GM18867 (cell line): ENCODE measurements around the gene HNRNPA2B1.
"Not testable (repeated sequence)": the region's sequence is repeated elsewhere in the genome, so short reads cannot be mapped to it uniquely, and the experiment has no call there.

Source experiments
- ATAC-seq: cut with Tn5 transposase; IDR thresholded peaks from one replicate; pipeline ENCODE4 v1.9.1; 2021; ENCODE audit warnings: mild to moderate bottlenecking, moderate library complexity; ENCODE audit not compliant: unreplicated experiment

HNRNPA2B1 gene

GRCh38 chr7:26185844-26186180 is 14.7 kb downstream of the HNRNPA2B1 start:
- no peak for ATAC-seq

GRCh38 chr7:26185131-26185843 is 15.3 kb downstream of the HNRNPA2B1 start:
- ATAC-seq, result peak; percentile 49

GRCh38 chr7:26184281-26185101 is 16.1 kb downstream of the HNRNPA2B1 start:
- not testable (repeated sequence) for ATAC-seq

DNA sequence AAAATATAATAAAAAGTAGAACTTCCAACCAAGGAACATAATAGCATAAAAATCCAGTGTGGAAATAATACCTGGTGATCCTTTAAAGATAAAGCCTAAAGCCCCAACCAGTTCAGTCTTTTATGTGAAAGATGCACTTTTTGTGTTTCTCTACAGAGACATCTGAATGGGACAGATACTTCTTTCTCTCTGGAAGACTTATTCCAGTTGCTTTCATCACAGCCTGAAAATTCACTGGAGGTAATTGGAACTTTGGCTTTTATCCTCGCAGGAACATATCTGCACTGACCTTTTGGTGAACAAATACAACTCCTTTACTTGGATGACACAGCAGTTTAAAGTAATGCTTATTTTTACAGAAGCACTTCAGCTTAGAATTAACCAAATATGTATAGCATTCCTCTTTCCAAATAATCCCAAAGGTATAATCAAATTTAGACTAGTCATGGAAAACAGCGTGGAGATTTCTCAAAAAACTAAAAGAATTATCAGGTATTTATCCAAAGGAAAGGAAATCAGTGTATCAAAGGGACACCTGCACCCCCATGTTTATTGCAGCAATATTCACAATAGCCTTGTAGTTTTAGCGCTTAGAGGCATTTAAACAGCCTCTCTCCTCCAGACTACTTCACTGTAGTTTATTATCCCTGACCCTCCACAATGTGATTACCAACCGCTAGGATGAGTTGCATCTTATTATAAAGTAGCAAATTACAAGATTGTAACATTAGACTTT is 16.8 kb downstream of the HNRNPA2B1 start:
- ATAC-seq, result no peak

DNA sequence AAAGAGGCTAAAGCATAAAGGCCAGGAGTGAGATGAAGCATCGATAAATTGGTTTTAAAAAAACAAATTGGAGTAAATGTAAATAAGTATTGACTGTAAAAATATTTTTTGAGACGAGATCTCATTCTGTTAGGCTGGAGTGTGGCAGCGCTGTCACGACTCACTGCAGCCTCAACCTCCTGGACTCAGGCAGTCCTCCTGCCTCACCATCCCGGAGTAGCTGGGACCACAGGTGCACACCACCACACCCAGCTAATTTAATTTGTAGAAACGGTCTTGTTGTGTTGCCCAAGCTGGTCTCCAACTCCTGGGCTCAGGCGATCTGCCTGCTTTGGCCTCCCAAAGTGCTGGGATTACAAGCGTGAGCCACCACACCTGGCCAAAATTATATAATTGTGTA is 17.8 kb downstream of the HNRNPA2B1 start:
- ATAC-seq, result no peak

DNA sequence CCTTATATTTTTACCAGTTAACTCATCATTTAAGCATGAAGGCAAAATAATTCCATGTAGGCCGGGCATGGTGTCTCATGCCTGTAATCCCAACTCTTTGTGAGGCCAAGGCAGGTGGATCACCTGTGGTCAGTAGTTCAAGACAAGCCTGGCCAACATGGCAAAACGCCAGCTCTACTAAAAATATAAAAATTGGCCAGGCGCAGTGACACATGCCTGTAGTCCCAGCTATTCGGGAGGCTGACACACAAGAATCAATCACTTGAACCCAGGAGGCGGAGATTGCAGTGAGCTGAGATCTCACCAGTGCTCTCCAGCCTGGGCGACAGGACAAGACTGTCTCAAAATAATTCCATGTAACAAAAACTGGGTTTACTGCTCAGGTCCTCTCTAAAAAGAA is 18.3 kb downstream of the HNRNPA2B1 start:
- ATAC-seq, result no peak

DNA sequence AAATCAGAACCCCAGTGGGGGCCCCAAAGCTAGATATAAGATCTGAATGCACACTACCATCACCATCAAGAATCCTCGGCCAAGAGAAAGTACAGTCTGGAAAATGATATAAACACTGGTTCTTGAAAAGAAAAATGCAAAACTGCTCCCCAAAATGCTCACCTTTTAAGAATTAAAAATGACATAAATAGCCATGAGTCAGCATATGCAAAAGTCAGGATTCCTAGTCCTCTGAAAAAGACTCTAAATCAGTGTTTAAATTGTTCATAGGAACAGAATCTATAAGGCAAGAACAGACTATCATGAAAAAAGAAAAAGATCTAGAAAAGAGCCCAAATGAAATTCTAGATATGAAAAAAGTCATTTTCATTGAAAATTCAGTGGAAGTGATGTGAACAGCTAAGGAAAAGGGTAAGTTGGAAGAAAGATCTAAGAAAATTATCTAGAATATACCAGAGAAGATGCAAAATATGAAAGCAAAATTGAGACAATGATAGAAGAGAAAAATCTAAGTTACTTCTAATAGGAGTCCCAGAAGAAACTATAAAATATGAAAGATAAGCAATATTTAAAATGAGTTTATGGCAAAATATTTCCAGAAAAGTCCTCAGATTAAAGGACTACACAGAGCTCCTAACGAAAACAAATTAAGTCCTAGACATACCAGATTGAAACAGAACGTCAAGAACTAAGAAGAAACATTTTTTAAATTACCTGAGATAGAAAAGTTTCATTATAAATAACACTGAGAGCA is 18.9 kb downstream of the HNRNPA2B1 start:
- no peak for ATAC-seq

- no peak for ATAC-seq
Measured at GRCh38 chr7:26180792-26181198, 19.8 kb downstream of the HNRNPA2B1 start.

DNA sequence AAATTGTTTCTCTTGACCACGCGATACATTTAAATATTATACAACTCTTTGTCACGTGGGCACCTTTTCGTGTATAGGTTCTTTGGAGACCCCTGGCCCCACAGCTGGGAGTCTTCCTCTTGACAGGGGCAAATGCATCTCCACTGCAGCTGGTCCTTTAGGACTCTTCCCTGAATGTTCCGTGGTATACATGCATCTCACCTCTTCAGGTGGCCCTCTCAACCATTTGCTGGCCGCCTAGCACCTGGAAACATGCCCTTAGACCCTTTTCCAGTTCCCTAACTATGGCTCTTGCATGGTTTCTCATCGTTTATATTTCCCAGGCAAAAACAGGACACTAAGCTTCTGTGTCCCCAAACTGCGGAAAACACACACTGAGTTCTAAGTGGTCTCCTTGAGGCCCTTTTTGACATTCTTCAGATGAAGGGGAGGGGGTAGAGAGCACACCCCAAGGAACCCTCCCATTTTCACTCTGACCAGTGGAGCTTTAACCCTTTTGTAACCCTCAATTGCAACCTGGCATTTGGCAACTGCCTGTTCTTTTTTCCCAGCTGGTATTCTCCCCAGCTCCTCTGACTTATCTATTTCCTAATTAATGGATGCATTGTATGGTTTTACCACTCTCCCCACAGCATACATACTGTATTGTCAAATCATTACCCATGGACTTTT is 20.6 kb downstream of the HNRNPA2B1 start:
- ATAC-seq, result no peak

GRCh38 chr7:26179422-26179821 is 21.1 kb downstream of the HNRNPA2B1 start:
- no peak for ATAC-seq

DNA sequence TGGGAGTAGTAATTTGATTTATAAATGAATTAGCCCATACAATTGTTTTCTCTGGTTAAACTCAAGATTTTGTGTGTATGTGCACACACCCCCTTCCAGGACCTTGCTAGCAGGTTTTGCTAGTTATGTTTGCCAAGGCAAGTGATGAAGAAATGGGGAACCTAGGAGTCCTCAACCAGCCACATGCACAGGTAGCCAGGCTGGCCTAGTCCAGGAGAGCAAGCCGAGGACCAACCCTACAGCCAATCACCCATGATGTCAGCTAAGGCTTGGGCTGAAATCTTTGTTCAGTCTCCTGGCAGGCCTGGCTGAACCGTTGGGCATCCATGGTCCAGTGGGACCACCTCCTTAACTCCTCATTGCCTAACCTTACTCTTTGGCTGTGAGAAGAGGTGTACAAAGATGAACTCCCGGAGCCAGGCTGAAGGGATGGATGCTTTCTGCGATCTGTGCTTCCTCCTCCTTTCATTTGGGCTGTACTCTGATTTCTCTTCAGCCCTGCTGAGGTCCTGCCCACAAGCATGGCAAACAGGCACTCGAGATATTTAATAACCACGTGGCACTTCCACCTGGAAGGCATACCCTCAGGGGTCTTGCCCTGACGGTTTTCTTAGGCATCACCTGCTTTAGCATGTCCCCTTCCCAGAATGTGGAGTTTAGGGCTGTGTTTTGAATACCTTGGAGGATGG is 22.1 kb downstream of the HNRNPA2B1 start:
- no peak for ATAC-seq

DNA sequence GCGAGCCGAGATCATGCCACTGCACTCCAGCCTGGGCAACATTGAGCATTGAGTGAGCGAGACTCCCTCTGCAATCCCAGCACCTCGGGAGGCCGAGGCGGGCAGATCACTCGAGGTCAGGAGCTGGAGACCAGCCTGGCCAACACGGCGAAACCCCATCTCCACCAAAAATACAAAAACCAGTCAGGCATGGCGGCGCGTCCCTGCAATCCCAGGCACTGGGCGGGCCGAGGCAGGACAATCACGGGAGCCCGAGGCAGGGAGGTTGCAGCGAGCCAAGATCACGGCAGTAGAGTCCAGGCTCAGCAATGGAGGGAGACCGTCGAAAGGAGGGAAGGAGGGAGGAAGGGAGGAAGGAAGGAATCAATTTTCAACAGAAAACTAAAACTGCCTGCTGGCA is 23.3 kb downstream of the HNRNPA2B1 start:
- not testable (repeated sequence) for ATAC-seq

DNA sequence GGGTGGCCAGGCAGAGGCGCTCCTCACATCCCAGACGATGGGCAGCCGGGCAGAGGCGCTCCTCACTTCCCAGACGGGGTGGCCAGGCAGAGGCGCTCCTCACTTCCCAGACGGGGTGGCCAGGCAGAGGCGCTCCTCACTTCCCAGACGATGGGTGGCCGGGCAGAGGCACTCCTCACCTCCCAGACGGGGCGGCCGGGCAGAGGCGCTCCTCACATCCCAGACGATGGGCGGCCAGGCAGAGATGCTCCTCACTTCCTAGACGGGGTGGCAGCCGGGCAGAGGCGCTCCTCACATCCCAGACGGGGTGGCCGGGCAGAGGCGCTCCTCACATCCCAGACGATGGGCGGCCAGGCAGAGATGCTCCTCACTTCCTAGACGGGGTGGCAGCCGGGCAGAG is 23.9 kb downstream of the HNRNPA2B1 start:
- ATAC-seq, result not testable (repeated sequence)

DNA sequence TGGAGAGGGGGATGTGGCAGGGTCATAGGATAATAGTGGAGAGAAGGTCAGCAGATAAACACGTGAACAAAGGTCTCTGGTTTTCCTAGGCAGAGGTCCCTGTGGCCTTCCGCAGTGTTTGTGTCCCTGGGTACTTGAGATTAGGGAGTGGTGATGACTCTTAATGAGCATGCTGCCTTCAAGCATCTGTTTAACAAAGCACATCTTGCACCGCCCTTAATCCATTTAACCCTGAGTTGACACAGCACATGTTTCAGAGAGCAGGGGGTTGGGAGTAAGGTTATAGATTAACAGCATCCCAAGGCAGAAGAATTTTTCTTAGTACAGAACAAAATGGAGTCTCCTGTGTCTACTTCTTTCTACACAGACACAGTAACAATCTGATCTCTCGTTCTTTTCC is 24.6 kb downstream of the HNRNPA2B1 start:
- ATAC-seq, result not testable (repeated sequence)

- ATAC-seq, result no peak
Measured at GRCh38 chr7:26172048-26172447, 28.5 kb downstream of the HNRNPA2B1 start.

- ATAC-seq, result no peak
Measured at GRCh38 chr7:26171601-26172000, 28.9 kb downstream of the HNRNPA2B1 start.

- ATAC-seq, result no peak
Measured at GRCh38 chr7:26170663-26171062, 29.9 kb downstream of the HNRNPA2B1 start.

DNA sequence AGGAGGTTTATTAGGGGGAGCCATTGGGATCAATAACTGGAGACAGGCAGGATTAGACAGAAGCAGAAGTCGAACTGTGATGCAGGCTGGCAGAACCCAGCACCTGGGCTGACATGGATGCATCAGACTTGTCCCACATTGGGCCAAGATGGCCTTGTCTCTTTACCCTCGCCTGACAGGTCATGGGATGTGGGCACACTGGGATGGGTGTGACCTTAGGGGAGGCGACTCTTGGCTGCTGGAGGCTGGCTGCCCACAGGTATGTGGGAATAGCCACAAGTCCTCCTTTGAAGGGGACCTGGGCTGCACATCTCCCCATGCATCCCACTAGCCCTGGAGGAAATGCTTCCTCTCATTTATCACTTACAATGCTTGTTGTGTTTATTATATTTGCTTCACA is 31.3 kb downstream of the HNRNPA2B1 start:
- ATAC-seq, result no peak

- no peak for ATAC-seq
Measured at GRCh38 chr7:26168458-26169023, 32.0 kb downstream of the HNRNPA2B1 start.
